HG03575 (cell line): ENCODE measurements around the gene DKKL1.
"Not testable (repeated sequence)": the region's sequence is repeated elsewhere in the genome, so short reads cannot be mapped to it uniquely, and the experiment has no call there.

Source experiments
- ATAC-seq: cut with Tn5 transposase; IDR thresholded peaks from one replicate; pipeline ENCODE4 v1.9.1; 2021; ENCODE audit not compliant: unreplicated experiment, insufficient number of reproducible peaks, low FRiP score; ENCODE audit errors: extremely low read depth

DKKL1 gene

GRCh38 chr19:49356382-49356781, 7.3 kb upstream of the DKKL1 start:
- no peak for ATAC-seq

DNA sequence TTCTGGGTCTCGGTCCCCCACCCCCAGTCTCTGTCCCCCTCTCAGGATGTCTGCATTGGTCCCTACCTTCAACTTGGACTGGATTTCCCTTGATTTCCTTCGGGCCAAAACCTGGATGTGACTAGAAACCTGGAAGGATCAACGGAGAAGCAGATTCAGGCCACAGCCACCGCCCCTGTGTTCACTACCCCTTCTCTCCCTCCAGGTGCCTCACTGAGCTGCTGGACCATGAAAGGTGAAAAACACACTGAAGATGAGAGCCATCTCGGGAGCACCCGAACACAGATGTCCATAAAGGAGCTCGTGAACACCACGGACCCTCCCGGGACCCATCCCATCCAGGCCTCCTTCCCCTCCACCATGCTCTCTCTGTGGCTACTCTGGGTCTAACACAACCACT, 6.5 kb upstream of the DKKL1 start:
- ATAC-seq: no peak

DNA sequence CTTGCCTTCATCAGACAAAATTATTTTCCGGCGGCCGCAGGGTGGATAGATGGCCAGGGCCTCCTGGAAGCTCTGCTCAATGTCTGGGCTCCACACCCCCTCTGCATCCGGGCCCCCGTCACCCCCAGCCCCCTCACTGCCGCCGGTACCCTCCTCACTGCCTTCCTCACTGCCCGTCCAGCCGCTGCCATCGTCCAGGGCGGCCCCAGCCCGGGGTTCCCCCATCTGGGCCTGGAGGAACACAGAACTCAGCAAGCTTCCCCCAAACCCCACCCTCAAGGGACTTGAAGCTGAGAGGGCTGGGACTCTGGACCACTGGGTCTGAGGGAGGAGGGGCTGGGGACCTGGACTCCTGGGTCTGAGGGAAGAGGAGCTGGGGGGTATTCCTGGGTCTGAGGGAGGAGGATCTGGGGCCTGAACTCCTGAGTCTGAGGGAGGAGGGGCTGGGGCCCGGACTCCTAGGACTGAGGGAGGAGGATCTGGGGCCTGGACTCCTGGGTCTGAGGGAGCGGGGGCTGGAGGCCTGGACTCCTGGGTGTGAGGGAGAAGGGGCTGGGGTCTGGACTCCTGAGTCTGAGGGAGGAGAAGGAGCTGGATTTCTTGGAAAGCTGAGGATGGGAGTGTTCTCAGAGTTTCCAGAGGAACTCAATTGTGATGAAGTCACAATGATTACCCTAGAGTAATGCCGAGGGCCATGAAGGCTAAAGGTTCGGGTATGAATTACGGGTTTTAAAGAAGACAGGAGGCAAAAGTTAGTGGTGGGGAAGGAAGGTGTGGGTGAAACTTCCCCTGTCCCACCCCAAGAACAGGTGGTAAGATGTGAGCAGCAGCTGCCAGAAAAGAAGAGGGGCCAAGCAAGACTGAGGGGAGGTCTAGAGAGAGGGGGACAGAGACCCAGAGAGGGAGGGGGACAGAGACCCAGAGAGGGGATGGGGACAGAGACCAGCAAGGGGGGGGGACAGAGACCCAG, 3.5 kb upstream of the DKKL1 start:
- no peak for ATAC-seq

- ATAC-seq: no peak
Measured at GRCh38 chr19:49361438-49362047, 2.1 kb upstream of the DKKL1 start.

DNA sequence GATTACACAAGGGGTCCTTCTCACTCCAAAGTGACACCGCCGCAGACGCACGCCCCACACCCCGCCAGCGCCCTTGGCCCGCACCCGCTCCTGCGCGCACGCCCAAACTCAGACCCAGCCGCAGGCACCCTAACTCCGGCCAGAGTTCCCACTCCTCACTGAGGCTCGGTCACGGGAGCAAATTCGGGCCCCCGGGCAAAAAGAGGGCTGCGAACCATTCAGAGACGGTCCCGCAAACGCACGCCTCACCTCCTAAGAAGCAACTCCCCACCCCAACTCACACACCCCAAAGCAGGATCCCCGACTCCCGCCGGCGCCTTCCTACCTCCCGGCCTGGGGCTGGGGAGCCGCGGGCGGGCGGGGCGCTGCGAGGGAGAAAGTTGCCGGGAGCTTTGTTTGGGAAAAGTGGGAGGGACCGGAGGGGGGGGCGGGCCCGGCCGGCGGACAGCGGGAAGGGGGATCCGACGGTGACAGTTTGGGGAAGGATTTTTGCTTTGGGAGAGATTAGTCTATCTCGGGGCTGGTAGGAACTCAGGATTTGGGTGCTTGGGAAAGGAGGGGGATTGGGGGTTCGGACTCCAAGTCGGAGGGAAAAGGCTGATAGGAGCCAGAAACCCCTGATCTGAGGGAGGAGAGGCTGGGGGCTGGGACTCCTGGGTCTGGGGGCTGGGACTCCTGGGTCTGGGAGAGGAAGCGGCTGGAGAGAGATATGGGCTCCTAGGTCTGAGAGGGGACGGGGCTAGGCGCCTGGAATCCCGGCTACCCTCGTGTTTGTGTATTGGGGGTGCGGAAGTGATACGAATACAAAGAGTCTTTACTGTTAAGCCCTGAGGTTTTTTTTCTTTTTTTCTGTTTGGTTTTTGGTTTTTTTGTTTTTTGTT, 1.4 kb upstream of the DKKL1 start, which contains the start of gene TEAD2:
Gene TEAD2, minus strand, starts transcription at position 369 of the 881 bp plus-strand sequence. CDS start 2,341 bp downstream, outside the sequence.
- no peak for ATAC-seq

GRCh38 chr19:49362929-49363267, 779 bp upstream of the DKKL1 start:
- ATAC-seq: no peak

- ATAC-seq: no peak
Measured at GRCh38 chr19:49364083-49364737, 533 bp downstream of the DKKL1 start.

- ATAC-seq: no peak
Measured at GRCh38 chr19:49366110-49366509, 2.4 kb downstream of the DKKL1 start.

DNA sequence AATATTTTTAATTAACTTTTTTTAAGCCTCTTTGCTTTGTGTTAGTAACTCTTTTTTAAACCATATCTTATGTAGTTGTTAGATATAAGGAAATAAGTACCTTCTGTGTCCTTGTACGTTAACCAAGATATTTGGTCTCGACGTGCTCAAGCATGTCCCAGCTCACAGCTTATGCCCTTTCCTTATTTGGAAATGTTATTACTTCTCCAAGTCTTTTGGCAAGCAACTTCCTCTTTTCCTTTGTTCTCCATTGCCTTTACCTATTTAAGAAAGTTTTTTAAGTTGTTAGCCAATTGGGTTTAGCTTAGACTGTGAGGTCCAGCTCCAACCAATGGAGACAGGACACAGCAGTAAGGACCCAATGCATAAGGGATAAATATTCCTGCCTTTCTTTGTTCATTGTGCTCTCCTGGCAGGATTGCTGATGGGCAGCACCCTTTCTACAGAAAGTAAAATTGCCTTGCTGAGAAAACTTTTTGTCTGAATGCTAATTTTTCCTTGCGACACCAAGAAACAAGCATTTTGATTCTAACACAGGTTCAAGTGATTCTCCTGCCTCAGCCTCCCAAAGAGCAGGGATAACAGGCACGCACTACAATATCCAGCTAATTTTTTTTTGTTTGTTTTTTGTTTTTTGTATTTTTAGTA, 5.2 kb downstream of the DKKL1 start:
- ATAC-seq: no peak

GRCh38 chr19:49371184-49371583, 7.5 kb downstream of the DKKL1 start:
- no peak for ATAC-seq

GRCh38 chr19:49373174-49373573, 9.5 kb downstream of the DKKL1 start:
- not testable (repeated sequence) for ATAC-seq

DNA sequence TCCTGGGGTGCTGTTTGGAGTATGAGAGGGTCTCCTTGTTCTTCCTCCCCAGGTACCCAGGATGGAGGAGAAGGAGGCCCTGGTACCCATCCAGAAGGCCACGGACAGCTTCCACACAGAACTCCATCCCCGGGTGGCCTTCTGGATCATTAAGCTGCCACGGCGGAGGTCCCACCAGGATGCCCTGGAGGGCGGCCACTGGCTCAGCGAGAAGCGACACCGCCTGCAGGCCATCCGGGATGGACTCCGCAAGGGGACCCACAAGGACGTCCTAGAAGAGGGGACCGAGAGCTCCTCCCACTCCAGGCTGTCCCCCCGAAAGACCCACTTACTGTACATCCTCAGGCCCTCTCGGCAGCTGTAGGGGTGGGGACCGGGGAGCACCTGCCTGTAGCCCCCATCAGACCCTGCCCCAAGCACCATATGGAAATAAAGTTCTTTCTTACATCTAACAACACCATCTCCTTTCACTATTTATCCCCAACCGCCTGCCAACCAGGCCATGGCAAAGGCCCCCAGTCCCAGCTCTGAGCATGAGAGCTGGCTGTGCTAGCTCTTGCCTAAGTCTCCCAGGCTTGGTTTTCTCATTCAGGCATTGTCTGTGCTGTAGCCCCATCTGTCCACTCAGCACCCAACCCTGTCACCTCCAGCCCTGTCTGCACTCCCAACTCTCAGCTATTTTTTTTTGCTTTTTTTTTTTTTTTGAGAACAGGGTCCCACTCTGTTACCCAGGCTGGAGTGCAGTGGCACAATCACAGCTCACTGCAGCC, 11.2 kb downstream of the DKKL1 start:
- ATAC-seq: no peak

GRCh38 chr19:49378512-49378911, 14.8 kb downstream of the DKKL1 start:
- ATAC-seq: no peak

DNA sequence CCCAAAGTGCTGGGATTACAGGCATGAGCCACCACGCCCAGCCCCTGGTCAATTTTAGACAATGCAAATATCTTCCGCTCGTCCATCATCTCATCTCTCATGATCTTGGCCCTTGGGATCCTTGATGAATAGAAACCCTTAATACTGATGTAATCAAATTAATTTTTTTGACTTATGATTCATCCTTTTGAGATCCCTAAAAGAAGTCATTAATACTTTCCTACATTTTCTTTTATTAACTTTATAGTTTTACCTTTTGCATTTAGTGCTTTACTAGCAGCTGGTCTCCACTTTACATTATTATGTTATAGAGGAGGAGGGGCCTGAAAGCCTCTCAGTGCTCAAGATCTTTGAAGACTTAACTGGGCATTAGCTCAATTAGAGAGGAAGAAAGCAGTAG, 16.7 kb downstream of the DKKL1 start:
- no peak for ATAC-seq

- ATAC-seq: no peak
Measured at GRCh38 chr19:49382639-49383038, 19.0 kb downstream of the DKKL1 start.

DNA sequence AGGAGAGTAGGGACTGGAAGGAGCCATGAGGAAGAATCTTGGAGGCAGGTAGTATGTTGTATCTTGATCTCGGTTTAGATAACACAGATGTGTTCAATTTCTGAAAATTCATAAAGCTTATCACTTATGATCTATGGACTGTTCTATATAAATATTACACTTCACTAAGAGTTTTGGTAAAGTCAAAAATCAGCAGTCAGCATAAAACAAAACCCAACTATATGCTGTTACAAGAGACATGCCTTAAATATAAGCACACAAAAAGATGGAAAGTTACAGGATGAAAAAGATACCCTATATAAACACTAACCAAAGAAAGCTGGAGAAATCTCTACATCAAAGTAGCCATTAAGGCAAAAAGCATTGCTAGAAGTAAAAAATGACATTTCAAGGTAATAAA, 19.9 kb downstream of the DKKL1 start:
- no peak for ATAC-seq

DNA sequence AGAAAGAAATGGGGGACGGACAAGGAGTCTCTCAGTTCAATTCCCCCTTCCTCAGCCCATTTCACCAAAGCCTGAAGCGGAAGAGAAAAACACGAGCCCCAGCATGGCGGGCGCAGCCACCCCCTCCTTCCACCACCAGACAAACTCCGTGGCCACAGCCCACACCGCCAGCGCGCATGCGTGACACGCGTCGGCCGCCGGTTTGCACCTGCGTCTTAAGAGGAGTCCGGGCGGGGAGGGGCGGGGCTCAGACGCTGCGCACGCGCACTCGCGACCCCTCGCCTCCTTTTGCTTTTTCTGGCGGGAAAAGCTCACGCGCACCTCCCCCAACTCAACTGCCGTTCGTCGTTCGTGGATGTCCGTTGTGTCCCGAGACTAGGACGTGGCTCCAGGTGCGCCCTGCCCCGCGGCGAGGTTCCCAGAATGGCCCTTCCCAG, 24.3 kb downstream of the DKKL1 start, which contains the start of gene KASH5:
Gene KASH5, plus strand, starts transcription at position 314 of the 437 bp plus-strand sequence. CDS start 2,635 bp downstream, outside the sequence.
- ATAC-seq: no peak

- ATAC-seq: no peak
Measured at GRCh38 chr19:49389406-49389805, 25.7 kb downstream of the DKKL1 start.
